Right forelimb (tissue), 1 donor: ENCODE measurements around the gene PLD3.
A peak's percentile ranks its signal among the peaks of the same experiment; 100 is the strongest.
"Not testable (repeated sequence)": the region's sequence is repeated elsewhere in the genome, so short reads cannot be mapped to it uniquely, and the experiment has no call there.

Experiments
- DNase-seq: peaks from one replicate; pipeline ENCODE4 v3.0.0-alpha.2; 2018

PLD3 gene

DNA sequence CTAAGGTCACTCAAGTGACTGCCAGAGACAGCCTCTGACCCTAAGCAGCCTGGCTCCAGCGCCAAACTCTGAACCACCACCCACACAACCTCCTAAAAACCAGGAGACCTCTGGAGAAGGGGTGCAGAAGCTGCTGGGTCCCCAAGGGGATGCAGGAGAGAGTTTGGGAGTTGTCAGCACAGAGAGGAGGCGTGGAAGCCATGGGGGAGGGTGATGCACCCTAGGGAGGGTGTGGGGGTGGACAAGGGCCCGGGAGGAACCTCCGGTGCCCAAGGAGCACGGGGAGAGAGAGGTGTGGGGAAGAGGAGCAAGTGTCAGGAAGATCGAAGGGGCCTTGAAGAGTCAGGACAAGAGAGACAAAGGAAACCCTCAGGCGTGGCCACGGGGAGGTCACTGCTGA, 43.6 kb downstream of the PLD3 start:
- DNase-seq: no peak

DNA sequence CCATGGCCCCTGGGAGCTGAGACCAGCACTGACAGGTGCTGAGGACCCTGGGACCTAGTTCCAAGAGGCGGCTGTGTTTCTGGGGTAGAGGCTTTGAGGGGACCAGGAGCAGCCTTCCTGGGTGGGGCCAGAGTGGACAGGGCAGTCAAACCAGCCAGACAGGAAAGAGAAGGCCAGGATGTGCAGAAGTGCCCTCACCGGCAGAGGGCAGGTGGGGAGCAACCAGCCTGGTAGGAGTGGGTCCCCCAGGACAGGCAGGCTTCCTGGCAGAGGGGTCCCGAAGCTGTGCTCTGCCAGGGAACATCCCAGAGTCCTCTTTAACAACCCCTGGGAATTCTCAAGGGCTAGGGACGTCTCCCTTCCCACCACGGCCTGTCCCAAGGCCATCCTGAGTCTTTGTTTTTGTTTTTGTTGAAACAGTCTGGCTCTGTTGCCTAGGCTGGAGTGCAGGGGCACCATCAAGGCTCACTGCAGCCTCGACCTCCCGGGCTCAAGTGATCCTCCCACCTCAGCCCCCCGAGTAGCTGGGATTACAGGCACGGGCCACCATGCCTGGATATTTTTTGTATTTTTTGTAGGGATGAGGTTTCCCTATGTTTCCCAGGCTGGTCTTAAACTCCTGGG, 44.5 kb downstream of the PLD3 start:
- no peak for DNase-seq

DNA sequence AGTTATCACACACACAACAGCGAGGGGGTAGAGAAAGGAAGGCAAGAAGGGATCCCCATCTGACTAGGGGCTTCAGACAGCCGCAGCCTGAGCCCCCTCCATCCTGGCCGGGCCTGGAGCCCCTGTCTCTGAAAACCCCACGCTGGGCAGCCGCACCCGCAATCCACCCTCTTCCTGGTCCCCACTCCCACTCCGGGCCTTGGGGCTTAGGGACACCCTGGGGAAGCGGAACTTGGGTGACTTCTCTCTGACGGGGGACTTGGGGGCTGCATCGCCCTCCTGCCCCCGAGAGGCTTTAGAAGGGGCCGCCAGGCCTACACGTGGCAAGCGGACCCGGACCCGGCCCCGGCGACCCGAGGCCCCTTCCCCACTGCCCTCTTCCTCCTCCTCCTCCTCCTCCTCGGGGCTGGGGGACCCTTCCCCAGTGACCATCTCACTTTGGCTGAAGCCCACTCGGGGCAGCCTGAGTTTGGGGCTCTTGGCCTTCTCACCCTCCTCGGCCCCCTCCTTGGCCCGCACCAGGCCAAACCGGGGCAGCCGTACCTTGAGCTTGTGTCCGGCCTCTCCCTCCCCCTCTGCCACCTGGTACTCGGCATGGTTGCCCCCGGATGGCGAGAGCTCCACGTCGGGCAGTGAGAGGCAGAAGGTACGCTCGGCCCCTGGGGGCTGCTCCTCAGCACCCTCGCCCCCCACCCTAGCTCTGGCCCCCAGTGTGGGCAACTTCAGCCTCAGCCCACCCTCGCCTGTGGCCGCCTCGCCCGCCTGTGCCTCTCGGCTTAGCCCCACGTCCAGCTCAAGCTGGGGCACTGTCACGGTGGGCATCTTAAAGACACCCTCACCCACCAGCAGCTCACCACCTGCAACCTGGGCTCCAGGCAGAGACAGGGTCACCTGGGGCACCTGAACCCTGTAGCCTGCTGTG, 45.7 kb downstream of the PLD3 start:
- no peak for DNase-seq

DNA sequence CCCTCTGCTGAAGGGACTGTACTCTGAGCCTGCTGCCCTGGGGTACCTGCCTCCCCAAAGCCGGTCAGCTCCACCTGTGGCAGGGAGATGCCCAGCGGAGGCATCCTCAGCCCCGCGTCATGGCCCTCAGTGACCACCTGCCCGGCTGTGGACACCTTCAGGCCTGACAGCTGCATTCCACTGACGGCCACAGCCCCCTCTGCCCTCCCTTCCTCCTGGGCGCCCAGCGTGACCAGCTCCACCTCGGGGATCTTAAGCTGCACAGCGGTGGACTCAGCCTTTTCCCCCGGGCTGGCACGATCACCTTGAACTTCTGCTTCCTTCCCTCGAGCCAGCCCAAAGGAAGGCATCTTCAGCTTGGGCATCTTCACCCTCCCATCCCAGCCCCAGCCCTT, 46.3 kb downstream of the PLD3 start:
- no peak for DNase-seq

DNA sequence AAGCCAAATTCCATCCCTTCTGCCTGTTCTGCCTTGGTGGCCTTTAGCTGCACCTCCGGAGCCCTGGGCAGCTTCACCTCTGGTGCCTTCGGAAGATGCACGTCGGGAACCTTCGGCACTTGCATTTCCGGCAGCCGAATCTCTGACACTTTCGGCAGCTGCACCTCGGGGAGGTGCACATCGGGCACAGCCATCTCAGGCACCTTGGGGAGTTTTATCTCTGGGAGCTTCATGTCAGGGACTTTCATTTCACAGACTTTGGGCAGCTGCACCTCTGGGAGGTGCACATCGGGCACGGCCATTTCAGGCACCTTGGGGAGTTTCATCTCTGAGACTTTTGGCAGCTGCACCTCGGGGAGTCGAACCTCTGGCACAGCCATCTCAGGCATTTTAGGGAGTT, 47.5 kb downstream of the PLD3 start:
- DNase-seq: no peak

DNA sequence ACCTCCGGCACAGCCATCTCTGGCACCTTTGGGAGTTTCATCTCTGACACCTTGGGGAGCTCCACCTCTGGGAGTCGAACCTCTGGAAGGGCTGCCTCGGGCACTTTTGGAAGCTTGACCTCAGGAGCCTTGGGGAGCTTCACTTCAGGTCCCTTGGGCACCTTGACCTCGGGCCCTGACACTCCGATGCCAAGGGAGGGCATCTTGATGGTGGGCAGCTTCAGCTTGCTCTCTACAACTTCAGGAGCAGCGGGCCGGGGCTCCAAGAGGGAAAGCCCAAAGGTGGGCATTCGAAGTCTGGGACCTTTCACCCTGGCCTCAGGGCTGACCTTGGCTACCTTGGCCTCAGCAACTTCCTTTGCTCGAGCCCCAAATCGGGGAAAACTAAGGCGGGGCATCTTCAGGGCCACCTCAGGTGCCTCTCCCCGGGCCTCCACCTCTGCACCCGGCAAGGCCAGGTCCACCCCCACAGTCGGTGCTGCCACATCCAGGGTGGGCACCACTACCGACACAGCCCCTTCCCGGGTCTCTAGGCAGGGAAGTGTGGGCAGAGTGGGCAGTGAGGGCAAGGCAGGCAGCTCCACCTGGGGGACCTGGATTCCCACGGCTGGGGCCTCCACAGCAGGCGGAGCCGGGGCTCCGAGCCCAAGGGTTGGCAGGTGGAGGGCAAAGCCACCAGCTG, 48.5 kb downstream of the PLD3 start:
- DNase-seq: no peak

DNA sequence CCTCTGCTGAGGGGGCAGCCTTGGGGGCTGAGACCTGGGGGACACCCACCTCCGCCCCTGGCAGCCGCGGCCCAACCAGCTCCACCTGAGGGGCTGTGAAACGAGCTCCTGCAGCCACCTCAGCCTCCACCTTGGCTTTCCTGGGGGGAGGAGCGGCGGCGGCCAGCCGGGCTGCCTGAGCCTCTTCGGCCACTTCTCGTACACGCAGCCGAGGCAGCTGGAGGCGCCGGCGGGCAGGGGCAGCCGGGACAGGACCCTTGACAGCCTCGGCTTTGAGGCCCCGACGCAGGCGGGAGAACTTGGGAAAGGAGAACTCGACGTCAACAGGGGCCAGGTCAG, 49.0 kb downstream of the PLD3 start:
- no peak for DNase-seq

DNA sequence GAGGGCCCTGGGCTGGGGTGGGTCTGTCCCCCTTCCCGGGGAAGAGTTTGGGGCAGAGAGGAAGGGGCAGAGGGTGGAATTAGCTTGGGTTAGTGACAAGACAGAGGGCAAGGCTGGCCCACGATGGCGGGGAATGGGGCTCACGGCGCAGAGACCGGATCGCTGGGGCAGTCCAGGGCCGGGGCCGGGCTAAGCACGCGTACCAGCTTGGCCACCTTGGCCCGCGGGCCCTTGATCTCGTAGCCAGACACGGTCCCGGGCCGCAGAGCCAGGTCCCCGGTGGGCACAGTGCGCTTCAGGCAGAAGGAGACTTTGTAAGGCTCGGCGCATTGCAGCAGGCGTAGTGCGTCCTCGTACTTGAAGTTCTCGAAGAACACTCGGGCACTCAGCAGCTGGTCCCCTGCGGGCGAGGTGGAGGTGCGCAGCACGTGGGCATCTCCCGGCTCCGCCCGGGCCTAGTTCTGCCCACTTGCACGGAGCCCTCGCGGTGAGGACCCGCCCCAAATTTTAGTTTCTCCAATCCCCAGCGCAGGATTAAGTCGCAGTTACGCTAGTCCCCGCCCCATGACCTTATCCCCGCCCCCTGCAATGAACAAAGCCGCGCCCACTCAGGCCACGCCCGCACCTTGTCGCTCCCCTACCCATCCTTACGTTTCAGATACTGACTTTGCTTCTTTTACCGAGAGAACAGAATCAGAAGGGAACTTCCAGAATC, 50.1 kb downstream of the PLD3 start:
- no peak for DNase-seq

DNA sequence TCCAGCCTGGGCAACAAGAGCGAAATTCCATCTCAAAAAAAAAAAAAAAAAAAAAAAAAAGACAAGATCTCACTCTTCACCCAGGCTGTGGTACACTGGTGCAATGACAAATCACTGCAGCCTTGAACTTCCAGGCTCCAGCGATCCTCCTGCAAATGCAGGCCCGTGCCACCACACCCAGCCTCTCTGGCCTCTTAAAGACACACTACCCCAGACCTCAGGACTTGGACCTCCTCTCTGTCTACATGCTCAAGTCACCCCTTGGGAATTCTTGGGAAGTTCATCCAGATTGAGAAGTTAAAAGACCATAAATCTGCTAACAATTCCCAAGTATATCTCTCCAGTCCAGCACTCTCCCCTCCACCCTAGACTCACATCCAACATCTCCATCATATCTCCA, 52.1 kb downstream of the PLD3 start:
- DNase-seq: no peak

DNA sequence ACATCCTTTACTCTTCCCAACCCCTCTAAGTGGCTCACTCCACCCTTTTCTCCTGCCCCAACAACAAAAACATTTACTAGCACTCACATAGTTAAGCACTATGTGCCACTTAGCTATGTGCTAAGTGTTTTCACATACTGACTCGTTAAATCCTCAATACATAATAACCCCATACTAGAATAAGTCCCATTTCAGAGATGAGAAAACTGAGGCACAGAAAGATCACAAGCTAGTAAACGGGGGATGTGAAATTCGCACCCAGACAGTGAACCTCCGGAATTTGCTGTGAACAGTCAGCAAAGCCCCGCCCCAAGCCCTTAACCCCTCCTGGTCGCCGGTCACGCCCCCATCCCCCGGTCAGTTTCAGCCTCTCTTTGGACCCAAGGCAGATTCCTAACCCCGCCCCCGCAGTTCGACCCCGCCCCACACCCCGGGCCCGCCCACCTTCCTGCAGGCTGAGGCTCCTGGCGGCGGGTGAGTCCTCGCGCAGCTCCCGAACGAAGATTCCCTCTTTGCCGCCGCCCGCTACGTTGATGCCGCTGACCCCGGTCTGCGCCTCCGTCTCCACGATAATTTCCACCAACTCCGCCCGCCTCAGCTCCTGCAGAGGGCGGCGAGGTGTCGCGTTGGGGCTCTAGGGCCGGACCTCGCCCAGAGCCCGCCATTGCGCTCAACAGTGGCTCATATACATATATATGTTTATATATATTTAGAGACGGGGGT, 54.9 kb downstream of the PLD3 start:
- DNase-seq: peak; percentile 96

DNA sequence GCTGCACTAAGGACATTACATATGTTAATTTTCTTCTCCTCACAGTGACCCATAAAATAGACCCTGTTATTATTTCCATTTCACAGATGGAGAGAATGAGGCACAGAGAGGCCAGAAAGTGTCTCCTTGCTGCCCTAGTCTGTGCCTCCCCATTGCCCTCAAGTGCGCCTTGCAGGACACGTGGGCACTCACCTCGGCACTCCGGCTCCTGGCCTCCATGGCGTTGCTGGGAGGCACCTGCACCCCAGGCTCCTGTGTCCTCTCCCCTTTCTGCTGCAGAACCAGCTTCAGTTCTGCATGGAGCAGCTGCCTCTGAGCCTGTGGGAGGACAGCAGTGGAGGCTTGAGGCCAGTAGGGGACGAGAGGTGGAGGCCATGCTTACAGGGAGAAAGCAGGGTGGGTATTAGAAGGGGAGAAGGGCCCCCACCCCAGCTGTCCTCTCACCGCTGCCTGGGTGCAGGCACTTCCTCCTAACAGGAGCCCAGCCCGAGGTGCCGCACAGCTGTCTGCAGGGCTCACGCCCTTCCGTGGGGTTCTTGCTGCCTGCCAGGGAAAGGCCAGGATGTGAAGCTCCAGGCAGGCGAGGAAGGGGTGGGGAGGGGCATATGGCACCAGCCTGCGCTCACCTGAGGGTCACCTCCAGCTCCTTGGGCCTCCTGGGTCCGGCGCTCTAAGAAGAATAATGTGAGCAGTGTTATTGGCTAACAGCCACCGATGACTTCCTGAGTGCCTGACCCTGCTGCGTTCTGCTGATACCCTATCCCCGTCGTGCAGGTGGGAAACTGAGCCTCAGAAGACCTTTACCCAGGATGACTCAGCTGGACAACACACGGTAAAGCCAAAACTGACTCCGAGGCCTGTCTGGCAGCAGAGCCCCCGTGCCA, 59.5 kb downstream of the PLD3 start:
- DNase-seq: no peak

DNA sequence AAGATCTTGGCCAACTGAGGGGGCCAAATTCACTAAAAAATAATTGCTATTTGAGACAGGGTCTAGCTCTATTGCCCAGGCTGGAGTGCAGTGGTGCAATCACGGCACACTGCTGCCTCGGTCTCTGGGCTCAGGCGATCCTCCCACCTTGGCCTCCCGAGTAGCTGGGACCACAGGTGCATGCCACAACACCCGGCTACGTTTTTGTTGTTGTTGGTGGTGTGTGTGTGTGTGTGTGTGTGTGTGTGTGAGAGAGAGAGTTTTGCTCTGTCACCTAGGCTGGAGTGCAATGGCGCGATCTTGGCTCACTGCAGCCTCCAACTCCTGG, 60.1 kb downstream of the PLD3 start:
- DNase-seq: not testable (repeated sequence)

DNA sequence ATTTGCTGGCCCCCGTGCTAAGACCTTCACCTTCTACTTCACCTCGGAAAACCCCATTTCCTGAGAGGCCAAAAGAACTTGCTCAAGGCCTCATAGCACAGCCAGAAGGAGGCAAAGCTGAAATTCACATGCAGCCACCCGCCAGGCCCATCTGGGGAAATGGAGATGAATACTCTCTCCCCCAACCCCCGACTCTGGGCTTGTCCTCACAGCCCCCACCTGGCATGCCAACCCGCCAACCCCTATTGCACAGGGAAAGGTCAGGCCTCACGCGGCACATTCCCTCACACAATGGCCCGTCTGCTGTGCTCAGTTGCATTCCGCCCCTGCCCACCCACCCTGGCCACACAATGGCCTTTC, 61.5 kb downstream of the PLD3 start:
- DNase-seq: no peak

DNA sequence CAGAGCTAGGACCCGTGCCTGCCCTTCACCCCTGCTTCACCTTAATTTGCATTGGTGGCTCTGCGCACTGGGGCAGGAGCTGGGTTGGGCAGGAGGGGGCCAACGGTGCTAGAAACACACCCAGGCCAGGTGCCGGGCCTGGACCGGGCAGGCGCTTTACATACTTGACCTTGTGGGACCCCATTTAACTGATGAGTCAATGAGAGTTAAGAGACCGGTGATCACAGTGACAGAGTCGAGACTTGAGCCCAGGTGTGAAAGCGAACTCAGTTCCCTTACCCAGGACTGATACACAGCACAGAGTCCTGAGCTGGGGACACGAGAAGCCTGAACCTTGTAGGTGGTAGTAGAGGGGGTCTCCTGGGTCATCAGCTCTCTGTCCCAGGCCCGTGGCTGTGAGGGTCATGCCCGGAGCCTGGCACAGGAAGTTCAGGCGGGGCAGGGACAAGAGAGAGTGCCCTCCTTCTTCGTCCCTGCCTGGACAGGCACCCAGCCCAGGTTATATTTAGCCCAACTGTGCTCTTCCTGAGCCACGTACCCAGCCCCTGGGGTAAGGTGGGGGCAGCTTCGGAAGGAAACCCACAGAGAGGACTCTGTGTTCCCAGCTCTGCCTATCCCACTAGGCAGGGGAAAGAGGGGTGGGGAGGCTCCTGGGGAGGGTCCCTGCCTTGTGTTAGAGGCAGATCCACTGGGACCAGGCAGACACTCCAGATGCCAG, 62.8 kb downstream of the PLD3 start:
- no peak for DNase-seq

DNA sequence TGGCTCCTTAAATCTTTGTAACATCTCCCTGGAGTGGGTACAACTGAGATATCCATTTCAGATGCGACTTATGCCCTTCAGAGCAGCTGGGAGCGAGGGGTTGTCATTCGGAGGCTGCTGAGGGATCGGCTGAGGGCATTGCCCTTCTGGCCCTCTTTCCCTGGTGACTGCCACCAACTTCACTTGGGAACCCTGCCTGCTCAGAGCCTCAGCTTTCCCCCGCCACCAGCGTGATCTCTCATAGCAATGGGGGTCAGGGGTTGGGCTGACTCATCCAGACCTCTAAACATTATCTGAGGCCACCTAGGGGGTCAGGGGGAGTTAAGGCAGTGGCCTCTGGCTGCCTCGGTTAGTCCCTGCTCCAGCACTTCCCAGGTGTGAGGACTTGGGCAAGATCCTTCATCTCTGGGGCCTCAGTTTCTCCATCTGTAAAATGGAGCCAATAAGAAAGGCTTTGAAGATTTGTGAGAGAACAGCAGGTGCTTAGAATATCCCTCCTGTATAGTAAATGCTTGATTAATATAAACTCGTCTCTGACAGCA, 63.5 kb downstream of the PLD3 start:
- no peak for DNase-seq

DNA sequence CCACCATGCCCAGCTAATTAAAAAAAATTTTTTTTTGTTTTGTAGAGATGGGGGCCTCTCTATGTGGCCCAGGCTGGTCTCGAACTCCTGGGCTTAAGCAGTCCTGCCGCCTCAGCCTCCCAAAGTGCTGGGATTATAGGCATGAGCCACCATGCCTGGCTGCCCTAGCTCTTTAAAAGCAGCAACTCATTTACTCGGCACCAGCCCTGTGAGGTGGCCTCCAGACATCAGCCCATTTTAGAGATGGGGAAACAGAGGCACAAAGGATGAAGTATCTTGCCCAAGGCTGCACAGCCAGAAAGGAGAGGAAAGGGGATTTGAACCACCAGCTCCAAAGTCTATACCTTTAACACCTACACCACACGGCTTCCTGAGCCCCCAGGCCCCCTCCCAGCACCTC, 64.4 kb downstream of the PLD3 start:
- no peak for DNase-seq

DNA sequence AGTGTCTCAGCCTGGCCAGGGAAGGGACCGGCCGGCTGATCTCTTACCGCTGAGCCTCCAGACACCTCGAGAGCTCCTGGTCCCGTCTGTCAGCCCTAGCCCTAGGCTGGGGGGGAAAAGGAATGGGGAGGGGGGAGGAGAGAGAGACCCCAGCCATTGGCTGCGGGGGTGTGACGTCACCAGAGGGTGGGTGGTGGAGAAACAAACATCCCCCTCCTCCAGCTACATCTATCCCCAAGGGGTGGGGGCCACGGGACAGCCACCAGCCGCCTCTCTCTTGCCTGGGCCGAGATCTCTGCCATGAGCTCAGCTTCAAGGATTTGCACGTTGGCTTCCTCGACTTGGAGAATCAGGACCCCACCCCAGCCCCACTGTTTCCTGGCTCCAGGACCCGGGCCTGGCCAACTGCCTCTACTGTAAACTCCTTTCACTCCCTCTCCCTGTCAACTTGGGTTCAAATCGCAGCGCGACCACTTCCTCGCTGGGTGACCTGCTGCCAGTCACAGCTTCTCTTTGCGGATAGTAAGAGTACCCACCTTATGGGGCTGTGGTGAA, 64.9 kb downstream of the PLD3 start, which contains the start of gene PRX:
Gene PRX, minus strand, starts transcription at position 88 of the 555 bp plus-strand sequence. CDS start 5,446 bp downstream, outside the sequence.
- peak; percentile 75 for DNase-seq

DNA sequence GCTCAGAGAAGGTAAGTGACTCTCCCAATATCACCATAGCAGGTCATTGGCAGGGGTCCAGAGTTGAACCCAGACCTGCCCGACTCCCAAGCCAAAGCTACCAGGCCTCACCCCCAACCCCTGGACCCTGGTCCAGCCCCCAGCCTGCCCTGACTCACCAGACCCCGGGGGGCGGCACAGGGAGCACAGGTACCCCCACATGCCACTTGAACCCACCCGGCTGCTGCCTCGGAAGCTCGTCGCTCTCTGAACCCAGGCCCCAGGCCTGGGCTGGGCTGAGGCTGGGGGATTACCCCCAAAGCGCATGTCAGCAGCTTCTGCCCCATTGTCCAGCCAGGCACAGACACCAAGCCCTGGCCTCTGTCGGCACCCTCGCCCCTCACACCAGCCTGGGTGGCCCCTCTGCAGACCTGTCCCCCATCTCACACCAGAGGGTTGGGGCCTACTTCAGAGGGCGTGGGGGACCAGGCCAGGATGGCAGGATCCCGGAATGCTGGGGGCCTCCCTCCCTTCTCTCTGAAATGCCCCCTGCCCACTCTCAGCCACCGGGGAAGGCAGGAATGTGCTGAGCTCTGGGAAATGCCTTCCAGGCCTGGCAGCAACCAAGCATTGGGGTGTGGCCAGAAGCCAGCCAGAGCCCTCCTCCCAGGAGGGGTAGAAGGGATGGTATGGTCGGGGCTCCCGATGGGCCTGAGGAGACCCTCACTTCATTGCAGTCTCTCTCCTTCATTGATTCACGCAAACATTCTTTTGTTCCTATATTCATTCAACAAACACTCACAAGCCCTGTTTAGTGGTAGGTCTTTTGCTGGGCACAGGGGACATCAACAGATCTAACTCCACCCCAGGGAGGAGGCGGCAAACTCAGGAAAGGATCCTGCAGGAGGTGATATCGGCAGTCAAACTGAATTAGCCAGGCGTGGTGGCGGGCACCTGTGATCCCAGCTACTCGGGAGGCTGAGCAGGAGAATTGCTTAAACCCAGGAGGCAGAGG, 66.3 kb downstream of the PLD3 start:
- no peak for DNase-seq

DNA sequence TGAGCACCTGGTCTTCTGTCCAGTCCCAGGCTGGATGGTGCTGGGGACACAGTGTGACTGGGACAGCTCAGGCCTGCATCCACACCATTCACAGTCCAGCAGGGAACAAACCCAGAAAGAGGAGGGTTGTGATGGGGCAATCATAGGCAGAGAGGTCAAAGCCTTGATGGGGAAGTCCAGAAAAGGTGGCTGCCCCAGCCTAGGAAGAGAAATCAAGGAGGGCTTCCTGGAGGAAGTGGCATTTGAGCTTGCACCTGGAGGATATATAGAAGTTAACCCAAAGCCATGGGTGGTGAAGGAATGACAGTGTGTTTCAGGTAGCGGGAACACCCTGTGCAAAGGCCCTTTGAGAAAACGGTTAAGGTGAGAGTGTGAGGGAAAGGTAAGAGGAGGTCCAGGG, 67.3 kb downstream of the PLD3 start:
- no peak for DNase-seq
